GM21825 (cell line): Measurements from ENCODE around the gene NCKAP5.
"Not testable (repeated sequence)": the region's sequence is repeated elsewhere in the genome, so short reads cannot be mapped to it uniquely, and the experiment has no call there.

Experiments
- ATAC-seq: cut with Tn5 transposase; IDR thresholded peaks from one replicate; pipeline ENCODE4 v1.9.1; 2021; ENCODE audit warnings: mild to moderate bottlenecking, moderate library complexity; ENCODE audit not compliant: unreplicated experiment

NCKAP5 gene

DNA sequence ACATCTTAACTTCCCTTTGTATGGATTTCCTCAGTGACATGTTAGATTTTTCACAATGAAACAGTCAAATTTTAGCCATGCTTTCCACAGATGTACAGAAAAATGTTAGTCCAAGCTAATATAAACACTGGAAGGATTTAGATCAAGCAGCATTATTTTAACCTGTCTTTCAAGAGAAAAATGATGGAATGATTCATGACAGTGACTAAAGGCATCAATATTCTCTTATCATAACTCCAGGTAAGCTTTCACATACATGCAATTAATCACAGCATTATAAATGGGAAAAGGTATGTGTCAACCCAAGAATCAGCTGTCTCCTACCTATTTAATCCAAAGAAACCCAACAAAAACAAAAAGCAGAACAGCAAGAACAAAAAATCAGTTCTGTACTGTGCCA is 92.7 kb downstream of the NCKAP5 start:
- no peak for ATAC-seq

DNA sequence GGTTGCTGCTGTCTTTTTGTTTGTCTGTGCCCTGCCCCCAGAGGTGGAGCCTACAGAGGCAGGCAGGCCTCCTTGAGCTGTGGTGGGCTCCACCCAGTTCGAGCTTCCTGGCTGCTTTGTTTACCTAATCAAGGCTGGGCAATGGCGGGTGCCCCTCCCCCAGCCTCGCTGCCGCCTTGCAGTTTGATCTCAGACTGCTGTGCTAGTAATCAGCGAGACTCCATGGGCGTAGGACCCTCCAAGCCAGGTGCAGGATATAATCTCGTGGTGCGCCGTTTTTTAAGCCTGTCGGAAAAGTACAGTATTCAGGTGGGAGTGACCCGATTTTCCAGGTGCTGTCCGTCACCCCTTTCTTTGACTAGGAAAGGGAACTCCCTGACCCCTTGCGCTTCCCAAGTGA is 97.8 kb downstream of the NCKAP5 start:
- not testable (repeated sequence) for ATAC-seq

DNA sequence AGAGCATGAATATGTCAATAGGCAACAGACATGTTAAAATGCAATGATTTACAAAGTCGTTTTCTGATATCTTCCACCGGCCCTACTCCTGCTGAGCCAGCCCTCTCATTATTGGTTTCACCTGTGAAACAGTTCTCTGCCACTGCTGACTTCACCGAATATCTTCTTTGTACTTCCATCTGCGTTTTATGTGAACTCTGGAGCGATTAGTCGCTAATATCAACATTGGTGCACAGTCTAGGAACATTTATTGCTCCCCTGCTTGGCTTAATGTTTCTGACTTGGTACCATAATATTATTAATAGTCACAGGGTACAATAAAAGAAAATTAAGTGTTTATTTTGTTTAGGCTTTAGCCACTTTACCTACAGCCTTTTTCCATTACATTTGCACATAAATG is 105.5 kb downstream of the NCKAP5 start:
- no peak for ATAC-seq

DNA sequence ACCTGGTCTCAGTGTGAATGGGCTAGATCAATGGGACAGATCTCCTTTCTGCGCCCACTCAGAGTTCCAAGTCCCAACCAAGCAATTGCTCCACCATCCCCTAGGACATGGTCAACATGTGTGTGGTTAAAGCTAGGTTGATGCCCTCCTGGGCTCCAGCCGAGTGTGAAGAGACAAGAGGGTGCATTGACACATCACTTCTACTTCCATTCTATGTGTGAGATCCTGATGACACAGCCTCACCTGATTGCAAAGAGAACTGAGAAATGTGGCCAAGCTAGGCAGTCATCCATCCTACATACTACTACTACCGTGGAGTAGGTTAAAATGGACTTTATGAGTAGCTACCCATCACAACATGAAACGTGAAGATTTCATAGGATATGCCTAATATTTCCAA is 106.8 kb downstream of the NCKAP5 start:
- ATAC-seq: no peak

DNA sequence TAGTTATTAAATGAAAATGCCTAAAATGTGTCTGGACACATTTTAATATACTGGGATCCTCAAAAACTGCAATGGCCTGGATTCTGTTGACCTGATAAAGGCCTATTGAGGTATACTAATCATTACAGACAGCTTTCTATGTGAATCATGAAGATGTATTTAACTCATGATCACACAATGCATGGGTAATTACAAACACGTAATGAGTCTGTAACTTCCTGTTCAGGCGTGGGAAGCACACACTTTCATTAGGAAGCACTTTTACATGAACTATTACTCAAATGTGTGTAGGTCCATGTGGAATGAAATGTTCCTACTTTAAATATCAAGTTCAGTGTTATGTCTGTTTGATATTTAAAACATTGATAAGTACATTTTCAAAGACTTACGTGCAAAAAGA is 108.7 kb downstream of the NCKAP5 start:
- ATAC-seq: no peak

DNA sequence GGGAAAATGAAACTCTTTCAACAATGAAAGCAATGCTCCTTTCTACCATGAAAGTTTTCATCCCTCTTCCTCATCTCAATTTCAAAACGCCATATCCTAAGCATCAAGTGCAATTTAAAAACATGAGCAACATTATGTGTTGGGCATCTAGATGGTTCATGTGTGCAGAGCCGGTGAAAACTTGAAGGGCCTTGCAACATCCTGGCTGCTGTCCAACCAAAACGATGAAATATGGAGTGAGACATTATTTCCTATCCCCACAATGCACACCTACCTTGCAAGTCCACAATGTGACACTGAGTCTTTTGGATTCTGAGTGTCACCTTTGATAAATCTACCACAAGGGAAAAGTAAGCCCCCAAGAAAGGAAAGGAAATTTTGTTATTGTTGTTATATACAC is 110.0 kb downstream of the NCKAP5 start:
- ATAC-seq: no peak

DNA sequence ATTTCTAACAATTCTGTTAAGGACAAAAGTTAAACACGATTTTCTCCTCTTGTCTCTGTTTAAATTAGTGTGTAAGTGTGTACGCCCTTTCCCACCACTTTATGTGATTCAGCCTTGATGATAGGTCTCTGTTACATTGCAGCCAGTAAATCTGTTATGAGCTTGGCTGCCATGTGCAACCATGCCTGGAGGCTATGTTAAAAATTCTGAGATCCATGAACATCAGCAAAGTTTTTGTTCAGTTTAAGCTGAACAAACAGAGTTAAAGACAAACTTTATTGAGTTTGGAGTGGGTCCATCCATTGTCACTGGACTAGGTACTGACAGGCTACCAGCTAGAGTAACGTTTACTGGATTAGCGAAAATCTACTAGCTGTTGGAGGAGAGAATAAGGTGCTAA is 110.4 kb downstream of the NCKAP5 start:
- no peak for ATAC-seq

DNA sequence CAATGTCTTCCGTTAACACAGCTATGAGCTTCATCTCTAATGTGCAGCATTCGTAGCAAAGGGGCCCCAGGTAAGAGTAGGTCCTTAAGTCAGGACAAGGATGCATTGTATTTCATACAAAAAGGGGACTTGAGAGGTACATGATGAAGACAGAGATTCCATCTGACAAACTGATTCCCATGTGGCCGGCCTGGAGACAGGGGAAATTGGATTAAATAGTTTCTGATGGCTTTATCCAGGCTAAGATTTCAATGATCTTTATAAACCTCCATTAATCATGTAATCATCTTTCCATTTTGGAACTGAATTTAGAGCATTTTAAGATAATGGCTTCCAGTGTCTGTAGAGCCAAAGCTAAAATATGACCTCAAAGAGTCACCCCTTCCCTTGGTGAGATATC is 111.3 kb downstream of the NCKAP5 start:
- ATAC-seq: no peak

DNA sequence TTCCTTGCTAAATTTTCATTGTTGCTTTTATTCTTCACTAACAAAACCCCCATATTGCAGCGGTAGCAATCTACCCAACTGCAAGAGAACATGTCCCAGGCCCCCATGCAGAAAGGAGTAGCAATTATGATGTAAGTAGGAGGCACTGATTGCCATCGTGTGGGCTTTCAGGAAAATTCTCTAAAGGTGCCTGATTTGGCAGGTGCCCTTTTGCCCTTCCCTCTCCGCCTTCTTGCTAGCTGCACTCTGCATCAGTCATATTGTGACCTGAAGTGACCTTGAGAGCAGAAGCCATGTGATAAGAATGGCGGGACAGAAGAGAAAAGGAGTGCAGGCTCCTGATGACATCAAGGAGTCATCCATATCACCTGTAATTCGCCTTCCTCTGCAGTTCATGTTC is 112.1 kb downstream of the NCKAP5 start:
- ATAC-seq: no peak

DNA sequence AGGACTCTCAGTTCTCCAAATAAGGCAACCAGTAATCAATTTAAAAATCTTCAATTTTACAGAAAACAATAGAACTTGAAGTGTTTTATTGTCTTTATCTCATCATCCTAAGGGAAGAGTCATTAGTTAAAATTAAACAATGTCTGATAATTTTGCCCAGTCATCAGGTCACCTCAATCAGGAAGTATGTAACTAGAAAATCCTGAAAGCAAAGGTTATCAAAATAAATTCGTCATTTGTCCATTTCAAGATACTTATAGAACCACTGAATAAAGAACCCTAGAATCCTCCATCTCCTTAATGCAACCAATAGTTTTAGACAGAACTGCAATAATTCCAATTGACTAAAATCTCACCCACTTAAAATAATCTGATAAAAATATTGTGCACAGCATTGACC is 115.2 kb downstream of the NCKAP5 start:
- ATAC-seq: no peak

DNA sequence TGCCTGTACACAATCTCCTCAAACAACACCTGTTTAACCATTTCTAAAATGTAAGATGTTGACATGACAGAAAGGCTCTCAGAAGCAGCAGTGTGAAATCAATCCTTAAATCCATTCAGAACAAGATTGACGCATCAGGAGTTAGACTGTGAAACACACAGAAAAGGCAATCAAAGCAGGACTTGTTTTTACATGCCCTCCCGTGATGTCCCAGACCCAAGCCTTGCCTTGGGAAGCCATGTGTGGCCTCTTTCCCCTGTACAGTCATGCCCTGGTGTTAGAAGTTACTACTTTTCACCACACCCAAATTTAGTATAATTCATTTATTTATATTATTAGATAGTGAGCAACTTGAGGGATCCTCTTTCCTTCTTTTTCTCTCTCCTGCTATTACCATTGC is 115.7 kb downstream of the NCKAP5 start:
- ATAC-seq: no peak

DNA sequence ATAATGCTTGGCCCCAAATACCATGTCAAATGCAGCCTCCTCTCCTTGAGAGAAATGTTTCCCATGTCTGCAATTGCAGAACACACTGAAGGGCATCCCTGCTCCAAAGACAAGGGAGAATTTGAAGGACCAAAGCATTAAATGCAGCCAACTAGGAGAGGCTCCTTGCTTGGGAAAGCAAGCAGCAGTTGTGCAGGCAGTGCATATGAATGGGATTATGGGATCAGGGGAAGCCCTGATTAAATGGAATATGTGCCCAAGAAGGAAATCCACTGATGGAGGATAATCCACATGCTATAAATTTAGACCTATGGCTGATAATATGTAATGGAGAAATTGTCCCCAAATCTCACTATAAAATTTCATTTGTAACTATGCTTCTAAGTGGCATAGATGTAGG is 116.1 kb downstream of the NCKAP5 start:
- no peak for ATAC-seq

DNA sequence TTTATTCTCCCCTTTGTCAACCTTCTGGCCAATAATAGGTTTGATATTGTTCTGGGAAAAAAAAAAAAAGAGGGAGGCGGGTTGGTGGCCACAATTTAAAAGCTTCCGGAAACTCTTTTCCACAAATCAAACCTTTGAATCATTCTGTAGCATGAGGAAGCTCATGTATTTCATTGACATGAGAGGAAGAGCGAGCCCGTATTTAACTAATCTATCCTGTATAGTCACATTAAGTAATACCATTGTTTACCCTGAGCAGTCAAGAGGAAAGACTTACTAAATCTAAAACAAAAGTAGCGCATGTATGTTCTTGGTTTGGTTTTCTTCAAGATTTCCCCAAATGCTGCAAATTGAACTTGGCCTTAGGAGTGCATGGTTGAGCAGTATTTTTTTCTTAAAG is 120.1 kb downstream of the NCKAP5 start:
- ATAC-seq: no peak

DNA sequence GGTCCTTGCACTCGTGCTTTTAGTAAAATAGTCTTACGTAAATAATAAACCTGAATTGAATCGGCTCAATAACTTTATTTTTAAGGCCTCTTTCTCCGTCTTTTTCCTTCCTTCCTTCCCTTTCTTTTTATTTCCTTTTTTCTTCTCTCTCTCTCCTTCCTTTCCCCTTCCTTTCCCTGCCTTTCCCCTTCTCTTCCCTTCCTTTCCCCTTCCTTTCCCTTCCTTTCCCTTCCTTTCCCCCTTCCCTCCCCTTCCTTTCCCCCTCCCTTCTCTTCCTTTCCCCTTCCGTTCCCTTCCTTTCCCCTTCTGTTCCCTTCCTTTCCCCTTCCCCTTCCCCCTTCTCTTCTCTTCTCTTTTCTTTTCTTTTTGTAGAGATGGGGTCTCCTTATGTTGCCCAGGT is 121.0 kb downstream of the NCKAP5 start:
- no peak for ATAC-seq

DNA sequence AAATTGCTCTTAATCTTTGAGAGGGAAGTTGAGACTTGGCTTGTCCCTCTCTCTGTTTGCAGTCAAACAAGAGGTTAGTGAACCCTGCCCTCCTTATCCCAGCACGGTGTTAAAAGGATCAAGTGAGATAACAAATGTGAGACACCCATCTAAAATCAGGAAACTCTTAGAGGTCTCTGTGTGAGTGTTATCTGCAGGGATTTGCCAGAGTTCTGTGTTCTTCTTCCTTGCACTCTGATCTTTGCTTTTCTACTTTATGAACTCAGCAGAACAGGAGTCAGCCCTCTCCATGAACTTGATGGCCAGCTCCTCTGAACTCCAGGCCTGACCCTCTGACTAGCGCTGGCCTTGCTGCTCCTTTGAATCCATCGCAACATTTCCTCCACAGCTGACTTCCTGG is 123.8 kb downstream of the NCKAP5 start:
- ATAC-seq: no peak

DNA sequence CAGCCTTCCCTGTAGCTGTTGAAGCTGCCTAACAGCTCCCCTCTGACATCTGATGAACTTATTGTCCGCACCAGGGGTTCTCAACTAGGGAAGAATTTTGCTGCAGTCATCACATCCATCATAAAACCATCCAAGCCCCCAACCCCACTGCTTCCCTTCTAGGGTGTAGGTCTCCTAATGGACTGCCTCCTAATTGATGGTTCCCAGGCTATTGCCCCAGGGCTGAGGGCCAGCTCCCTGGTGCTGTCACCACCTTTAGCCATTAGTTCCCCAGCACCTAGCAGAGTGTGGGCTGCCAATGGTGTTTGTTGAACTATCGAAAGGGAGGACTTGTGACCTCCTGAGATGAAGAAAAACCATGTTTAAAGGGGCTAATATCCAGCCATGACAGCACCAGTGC is 125.9 kb downstream of the NCKAP5 start:
- no peak for ATAC-seq

DNA sequence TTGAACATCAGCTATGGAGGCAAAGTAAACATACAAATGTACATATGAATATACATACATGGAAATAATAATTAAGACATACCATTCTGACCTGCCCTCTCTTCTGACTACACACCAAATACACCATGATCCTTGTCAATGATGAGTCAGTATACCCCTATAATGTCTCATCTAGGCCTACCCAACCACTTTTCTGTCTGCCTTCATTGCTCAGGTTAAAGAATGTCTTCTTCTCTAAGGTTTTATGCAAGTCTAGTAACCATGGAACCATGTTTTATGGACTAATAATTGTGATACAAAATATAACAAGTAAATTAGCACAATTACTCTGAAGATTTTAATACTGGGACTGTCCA is 128.7 kb downstream of the NCKAP5 start:
- no peak for ATAC-seq

DNA sequence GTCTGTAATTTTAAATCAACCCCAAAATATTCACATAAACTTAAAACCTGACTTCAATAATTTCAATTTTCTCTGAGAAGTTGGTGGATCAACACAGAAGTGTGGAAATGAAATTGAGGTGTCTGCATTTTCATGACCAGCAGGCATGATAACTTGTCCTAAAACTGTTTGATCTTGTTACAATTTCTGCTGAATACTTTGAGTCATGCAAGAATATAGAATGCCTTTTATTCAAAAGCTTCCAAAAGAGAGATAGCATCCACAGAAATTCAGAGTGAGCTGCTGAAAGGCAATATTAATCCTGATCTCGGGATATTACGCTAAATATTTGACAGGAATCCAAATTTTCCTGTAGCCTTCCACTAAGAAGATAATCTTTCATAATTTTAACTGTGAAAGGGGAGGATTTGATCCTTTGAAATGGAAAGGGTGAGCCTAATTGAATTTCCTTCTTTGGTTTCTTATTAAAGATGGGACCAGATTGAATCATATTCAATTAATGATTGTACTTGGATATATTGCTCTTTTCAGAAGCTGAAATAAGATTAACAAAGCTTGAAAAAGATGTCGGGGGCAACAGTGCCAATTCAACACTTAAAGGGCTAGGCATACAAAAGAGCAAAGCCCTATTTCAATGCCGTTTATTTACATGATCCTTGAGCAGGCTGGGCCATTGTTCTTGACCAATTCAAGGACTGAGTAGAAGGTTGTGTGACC is 129.3 kb downstream of the NCKAP5 start:
- no peak for ATAC-seq

DNA sequence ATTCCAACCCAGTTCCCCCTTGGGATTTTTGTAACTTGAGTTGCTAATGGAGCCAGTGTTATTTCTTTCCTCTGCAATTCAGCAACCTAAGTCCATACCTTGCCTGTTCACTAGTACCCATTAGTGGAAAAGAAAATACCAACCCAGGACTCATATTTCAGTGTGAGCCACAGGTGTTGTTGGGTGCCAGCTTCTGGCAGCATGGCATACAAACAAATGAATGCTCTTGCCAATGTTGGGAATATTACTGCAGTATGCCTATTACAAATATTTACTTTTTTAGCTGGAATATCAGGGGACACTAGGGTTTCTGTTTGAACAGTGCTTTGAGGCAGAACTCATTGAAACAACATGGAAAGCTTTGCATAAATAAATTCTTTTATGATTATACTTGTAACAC is 130.2 kb downstream of the NCKAP5 start:
- ATAC-seq: no peak

DNA sequence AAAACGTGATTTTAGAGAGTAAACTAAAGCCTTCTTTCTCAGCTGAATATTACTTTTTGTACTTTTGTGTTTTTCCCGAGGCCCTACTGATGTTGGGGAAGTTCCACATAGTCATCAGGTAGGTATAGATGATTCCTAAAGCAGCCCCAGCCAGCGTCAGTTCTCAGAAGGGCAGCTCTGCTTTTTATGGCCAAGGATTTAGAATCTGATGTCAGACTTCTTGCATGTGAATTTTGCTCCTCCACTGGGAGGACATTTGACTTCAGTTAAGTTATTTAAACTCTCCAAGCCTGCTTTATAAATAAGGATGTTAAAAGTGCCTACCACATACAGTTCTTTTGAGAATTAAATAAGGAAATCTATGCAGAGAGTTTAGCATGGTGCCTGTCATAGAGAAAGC is 130.8 kb downstream of the NCKAP5 start:
- ATAC-seq: no peak

DNA sequence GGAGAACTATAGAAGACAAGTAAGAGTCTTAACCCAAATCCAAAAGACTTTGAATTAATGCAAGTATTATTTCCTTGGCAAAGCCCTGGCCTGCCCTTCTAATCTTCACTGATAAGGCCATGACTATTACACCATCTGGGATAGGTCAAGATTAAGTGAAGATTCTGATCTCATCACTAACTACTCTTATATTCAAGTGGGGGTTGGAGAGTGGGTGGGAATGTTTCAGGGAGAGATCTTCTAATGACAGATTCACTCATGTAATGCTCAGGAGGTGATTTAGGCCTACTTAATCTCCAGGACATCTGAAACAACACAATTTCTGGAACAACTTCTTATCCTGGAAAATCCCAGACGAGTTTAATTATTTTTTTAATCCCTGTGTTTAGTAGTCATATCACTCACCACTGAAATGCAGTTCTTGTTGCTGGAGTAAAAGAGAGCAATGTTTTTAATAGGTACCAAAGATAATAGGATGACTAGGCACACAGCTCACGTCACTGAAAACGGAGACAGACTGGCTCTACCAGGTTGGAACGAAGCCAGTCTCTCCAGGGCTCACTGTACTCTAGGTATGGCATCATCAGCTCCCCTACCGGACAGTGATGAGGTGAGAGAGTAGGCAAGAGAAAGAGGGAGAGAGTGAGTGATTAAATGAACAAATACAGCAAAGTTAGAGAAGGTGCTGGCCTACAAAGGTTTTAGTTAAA is 133.1 kb downstream of the NCKAP5 start:
- ATAC-seq: no peak

DNA sequence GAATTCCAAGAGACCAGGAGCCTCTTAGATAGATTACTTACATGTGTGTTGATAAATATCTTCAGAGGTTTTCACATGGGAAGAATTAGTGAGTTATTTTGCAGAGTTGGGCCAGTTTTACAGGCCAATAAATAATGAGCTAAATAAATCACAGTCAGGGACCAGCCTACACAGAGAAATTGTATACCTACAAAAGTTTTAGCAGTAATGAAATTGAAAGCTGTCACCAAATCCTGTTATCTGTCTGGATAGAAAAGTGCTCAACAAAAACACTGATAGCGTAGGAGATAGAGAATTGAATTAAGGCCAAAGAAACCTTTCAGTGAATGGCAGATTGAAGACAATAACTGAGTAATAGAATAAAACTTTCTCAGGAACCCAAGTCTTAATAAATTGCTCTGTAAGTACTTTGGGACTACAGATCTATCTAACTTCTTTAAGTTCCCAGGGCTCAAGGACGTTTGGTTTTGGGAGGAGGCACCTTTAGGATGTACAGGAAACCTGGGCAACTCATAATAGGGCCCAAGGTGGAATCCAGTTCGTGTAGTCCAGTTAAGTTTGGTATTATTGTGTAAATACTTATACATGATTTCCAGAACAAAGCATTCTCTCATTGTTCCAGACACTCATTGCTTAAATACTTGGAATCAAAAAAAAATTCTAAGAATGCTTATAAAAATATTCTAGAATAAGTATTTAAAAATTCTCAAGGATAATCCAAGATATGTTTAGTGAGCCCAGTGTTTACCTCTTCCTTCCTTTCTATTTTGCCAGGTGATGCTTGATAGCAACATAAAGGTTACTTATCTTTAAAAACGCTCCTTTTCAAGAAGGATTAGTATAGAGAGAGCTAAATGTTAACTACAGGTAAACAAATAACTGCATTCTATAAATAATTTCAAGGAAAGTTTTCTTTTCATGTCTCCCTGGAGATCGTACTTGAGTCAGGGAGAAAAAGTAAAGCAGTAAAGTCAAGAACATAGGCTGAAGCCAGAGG is 134.5 kb downstream of the NCKAP5 start:
- no peak for ATAC-seq
